ENCODE data around the gene CFAP99. TPM values are rescaled to one million over a fixed set of nuclear protein-coding genes. Genes with fewer than 3 reads are reported as not detected.
A peak's percentile ranks its signal among the peaks of the same experiment; 100 is the strongest.

The CFAP99 gene
- total and polyA plus RNA-seq, 4 experiments from 2014 or later = 0.12 to 0.19 TPM; not detected in 2

DNA sequence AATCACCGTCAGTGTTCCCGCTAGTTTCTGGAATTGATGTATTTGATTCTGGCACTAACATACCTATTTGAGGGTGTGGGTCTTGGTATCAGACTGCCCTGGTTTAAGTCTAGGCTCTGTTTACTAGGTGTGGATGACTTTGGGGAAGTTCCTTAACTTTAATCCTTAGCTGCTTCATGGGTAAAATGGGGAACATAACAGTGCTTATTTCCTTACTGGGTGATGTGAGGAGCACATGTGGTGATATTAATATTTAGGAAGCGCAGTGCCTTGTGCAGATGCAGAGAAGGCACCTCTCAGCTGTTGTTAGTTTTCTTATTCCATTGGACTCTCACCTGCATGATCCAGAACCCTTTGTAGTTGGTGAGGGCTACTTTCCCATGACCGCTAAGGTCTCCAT lies 67.2 kb downstream of the CFAP99 start:
- intact Hi-C loops (cut with micrococcal nuclease) = loop anchor here (1.0 kb wide), 1 partner anchor 17 kb away; the partner anchor contains the start of gene RNF4
- Histone ChIP-seq H3K27ac (ENCODE audit: low read depth, low read length) (peak overlapping the region; percentile 52), H3K4me1 (ENCODE audit: insufficient read depth, low read length) (peaks cover 70% of the 10 kb centered on the region), H3K27me3 (ENCODE audit: insufficient read depth, low read length) (no peaks in the 10 kb centered on the region), H3K9me3 (ENCODE audit: control insufficient read depth in 1 of 2, low read length in 2 of 2) (no peaks in the 10 kb centered on the region), H3K36me3 (ENCODE audit: insufficient read depth, low read length) (peaks cover 20% of the 10 kb centered on the region), H3K4me3 (ENCODE audit: low read length in 2 of 2) (no peak overlapping the region)
- Mint-ChIP-seq H3K4me1 (peaks cover 60 to 88% (median 72%) of the 10 kb centered on the region in 4 donors), H3K27ac (peak overlapping the region in 5 of 7 donors; percentile 55 to 94 (median 60)), H3K9me3 (peaks cover 0 to 2% (median 0%) of the 10 kb centered on the region in 8 donors), H3K4me3 (peak overlapping the region in 6 of 8 donors; percentile 27 to 92 (median 82)), H3K36me3 (peaks cover 10 to 38% of the 10 kb centered on the region in 2 donors), H3K27me3 (no peaks in the 10 kb centered on the region)
- no peak for DNase-seq
- POLR2A ChIA-PET (ENCODE audit: partially characterized antibody) = interaction anchor here (1.2 to 5.9 kb wide), 5 partner anchors 11 to 476 kb away, joined by 3 to 92 read pairs (median 5); partner anchors contain the start of genes FAM193A and RNF4
- CTCF ChIA-PET (ENCODE audit: partially characterized antibody) = interaction anchor here (0.9 kb wide), 1 partner anchor 24 kb away, joined by 3 read pairs; no protein-coding TSS in a partner anchor

DNA sequence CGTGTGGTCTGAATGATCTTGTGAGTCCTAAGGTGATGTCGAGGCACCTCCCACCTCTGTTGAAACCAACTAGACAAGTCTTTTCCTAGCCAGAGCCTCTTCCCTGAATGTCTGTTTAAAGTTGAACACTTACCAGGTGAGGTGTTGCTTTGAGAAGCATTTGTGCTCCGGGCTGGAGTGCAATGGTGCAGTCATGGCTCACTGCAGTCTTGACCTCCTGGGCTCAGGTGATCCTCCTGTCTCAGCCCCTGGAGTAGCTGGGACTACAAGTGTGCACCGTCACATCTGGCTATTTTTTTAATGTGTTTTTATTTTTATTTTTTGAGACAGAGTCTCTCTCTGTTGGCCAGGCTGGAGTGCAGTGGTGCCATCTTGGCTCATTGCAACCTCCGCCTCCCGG lies 68.2 kb downstream of the CFAP99 start:
- Mint-ChIP-seq H3K9me3 (peaks cover 0 to 2% (median 0%) of the 10 kb centered on the region in 8 donors), H3K27me3 (no peaks in the 10 kb centered on the region), H3K4me3 (peak overlapping the region in 4 of 8 donors; percentile 27 to 92 (median 60)), H3K27ac (peak overlapping the region in 6 of 7 donors; percentile 19 to 60 (median 56)), H3K36me3 (peaks cover 12 to 38% of the 10 kb centered on the region in 2 donors), H3K4me1 (peaks cover 50 to 78% (median 63%) of the 10 kb centered on the region in 4 donors)
- ChIA-PET POLR2A (ENCODE audit: partially characterized antibody) (interaction anchor here (1.2 to 1.6 kb wide), 3 partner anchors 10 to 49 kb away, joined by 3 to 6 read pairs (median 5); partner anchors contain the start of genes FAM193A and RNF4), CTCF (ENCODE audit: partially characterized antibody) (interaction anchor here (0.9 kb wide), 1 partner anchor 25 kb away, joined by 3 read pairs; no protein-coding TSS in a partner anchor)
- Histone ChIP-seq H3K27ac (ENCODE audit: low read depth, low read length) (no peak overlapping the region), H3K36me3 (ENCODE audit: insufficient read depth, low read length) (peaks cover 30% of the 10 kb centered on the region), H3K9me3 (ENCODE audit: control insufficient read depth in 1 of 2, low read length in 2 of 2) (no peaks in the 10 kb centered on the region), H3K27me3 (ENCODE audit: insufficient read depth, low read length) (no peaks in the 10 kb centered on the region), H3K4me3 (ENCODE audit: low read length in 2 of 2) (no peak overlapping the region), H3K4me1 (ENCODE audit: insufficient read depth, low read length) (peaks cover 60% of the 10 kb centered on the region)
- no peak for DNase-seq
- intact Hi-C loops (cut with micrococcal nuclease) = no loop called here

DNA sequence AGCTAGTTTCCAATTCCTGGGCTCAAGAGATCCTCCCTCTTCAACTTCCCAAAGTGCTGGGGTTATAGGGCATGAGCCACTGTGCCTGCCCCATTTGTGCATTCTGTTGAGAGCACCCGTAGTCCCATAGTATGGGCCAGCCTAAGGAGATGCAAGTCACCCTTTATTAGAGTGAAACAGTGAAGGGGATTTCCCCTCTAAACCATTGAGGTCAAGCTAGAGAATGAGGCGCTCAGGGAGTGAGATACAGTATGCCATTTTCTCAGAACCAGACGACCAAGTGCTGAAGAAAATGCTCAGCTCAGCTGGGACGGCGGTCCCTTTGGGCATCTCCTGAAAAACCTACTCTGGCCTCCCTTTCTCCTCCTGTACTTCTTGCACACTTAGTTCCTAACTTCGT lies 68.9 kb downstream of the CFAP99 start:
- H3K27ac ChIP-seq (ENCODE audit: low read depth, low read length) = no peak overlapping the region
- H3K36me3 ChIP-seq (ENCODE audit: insufficient read depth, low read length) = peaks cover 36% of the 10 kb centered on the region
- CTCF ChIA-PET (ENCODE audit: partially characterized antibody) = no interaction called here
- no peak for DNase-seq
- no peak overlapping the region for H3K4me3 ChIP-seq (ENCODE audit: low read length in 2 of 2)
- intact Hi-C loops (cut with micrococcal nuclease) = no loop called here
- peak overlapping the region in 3 of 8 donors; percentile 21 to 41 (median 27) for H3K4me3 Mint-ChIP-seq
- no peaks in the 10 kb centered on the region for H3K27me3 Mint-ChIP-seq
- H3K27me3 ChIP-seq (ENCODE audit: insufficient read depth, low read length) = no peaks in the 10 kb centered on the region
- H3K4me1 ChIP-seq (ENCODE audit: insufficient read depth, low read length) = peaks cover 53% of the 10 kb centered on the region
- H3K4me1 Mint-ChIP-seq = peaks cover 44 to 71% (median 57%) of the 10 kb centered on the region in 4 donors
- H3K9me3 Mint-ChIP-seq = peaks cover 0 to 2% (median 0%) of the 10 kb centered on the region in 8 donors
- no peaks in the 10 kb centered on the region for H3K9me3 ChIP-seq (ENCODE audit: control insufficient read depth in 1 of 2, low read length in 2 of 2)
- peak overlapping the region in 6 of 7 donors; percentile 42 to 84 (median 58) for H3K27ac Mint-ChIP-seq
- POLR2A ChIA-PET (ENCODE audit: partially characterized antibody) = interaction anchor here (1.6 kb wide), 1 partner anchor 19 kb away, joined by 6 read pairs; the partner anchor contains the start of gene RNF4
- H3K36me3 Mint-ChIP-seq = peaks cover 17 to 40% of the 10 kb centered on the region in 2 donors

DNA sequence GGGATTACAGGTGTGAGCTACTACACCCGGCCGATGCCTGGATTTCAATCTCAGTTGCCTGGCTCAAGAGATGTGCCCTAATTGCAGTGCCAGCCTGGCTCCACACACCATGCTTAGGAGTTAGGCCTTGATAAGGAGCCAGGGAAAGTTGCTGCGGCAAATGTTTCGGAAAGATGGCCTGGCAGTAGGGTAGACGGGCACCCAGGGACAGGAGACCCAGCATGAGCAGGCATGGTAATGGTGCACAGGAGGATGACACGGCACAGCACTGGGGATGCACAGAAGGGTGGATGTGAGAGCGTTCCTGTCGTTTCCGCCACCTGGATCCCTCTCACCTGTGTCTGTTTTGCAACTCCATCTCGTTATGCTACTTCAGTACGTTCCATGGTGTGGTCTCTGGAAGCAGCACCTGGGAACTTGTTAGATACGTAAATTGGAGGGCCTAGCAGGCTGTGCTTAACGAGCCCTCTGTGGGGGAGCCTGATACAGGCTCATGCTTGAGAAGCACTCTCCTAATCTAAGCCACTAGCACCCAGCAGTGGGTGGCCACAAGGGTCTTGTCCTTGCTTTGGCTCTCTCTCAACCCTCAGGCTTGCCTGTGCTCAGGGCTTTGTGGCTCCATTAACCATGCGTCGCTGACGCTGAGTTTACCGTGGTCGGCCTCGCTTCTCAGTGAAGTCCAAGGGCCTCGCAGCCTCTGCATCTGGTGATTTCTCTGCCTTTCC lies 70.5 kb downstream of the CFAP99 start:
- no peak for DNase-seq
- ChIA-PET POLR2A (ENCODE audit: partially characterized antibody) (interaction anchor here (1.3 kb wide), 1 partner anchor 481 kb away, joined by 3 read pairs; no protein-coding TSS in a partner anchor), CTCF (ENCODE audit: partially characterized antibody) (no interaction called here)
- intact Hi-C loops (cut with micrococcal nuclease) = no loop called here
- Mint-ChIP-seq H3K36me3 (peaks cover 28 to 44% of the 10 kb centered on the region in 2 donors), H3K27ac (peak overlapping the region in 4 of 7 donors; percentile 17 to 83 (median 47)), H3K27me3 (no peaks in the 10 kb centered on the region), H3K9me3 (peaks cover 0 to 2% (median 0%) of the 10 kb centered on the region in 8 donors), H3K4me3 (no peak overlapping the region), H3K4me1 (peaks cover 40 to 59% (median 48%) of the 10 kb centered on the region in 4 donors)
- Histone ChIP-seq H3K4me1 (ENCODE audit: insufficient read depth, low read length) (peaks cover 41% of the 10 kb centered on the region), H3K27me3 (ENCODE audit: insufficient read depth, low read length) (no peaks in the 10 kb centered on the region), H3K9me3 (ENCODE audit: control insufficient read depth in 1 of 2, low read length in 2 of 2) (no peaks in the 10 kb centered on the region), H3K36me3 (ENCODE audit: insufficient read depth, low read length) (peaks cover 45% of the 10 kb centered on the region), H3K27ac (ENCODE audit: low read depth, low read length) (no peak overlapping the region), H3K4me3 (ENCODE audit: low read length in 2 of 2) (no peak overlapping the region)

DNA sequence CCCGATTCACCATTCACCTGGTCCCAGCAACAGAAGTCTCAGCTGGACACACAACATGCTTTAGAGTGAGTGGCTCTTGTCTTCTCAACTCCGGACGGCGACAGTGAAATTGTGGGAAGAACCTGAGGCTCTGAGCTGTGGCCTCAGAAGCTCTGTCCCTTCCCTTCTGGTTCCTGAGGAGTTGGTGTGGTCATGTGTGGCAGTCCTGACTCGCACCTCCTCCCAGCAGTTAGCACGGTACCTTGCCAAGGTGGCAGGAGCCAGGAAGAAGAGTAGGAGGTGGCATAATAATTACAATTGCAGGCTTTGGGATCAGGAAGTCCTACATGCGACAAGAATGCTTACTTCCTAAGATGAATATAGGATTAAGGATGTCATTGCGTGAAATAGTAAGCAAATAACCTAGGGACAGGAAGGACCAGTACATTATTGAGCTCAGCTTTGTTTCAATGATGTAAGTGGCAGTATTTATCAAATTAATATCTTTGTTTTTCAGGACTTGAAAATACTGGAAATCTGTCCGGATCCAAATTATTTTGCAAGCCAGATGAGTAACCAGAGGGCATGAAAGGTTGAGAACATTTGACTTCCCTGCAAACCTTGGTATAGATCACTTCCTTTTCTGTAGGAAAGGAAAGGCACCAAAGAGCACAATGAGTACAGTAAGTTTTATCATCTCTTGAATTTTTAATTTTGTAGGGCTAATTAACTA lies 71.2 kb downstream of the CFAP99 start:
- Mint-ChIP-seq H3K9me3 (peaks cover 0 to 2% (median 0%) of the 10 kb centered on the region in 8 donors), H3K4me1 (peaks cover 34 to 52% (median 41%) of the 10 kb centered on the region in 4 donors), H3K36me3 (peaks cover 28 to 49% of the 10 kb centered on the region in 2 donors), H3K27me3 (no peaks in the 10 kb centered on the region), H3K27ac (peak overlapping the region in 2 of 7 donors; percentile 27 to 49), H3K4me3 (no peak overlapping the region)
- peaks cover 47% of the 10 kb centered on the region for H3K36me3 ChIP-seq (ENCODE audit: insufficient read depth, low read length)
- H3K9me3 ChIP-seq (ENCODE audit: control insufficient read depth in 1 of 2, low read length in 2 of 2) = no peaks in the 10 kb centered on the region
- H3K27me3 ChIP-seq (ENCODE audit: insufficient read depth, low read length) = no peaks in the 10 kb centered on the region
- no peak for DNase-seq
- CTCF ChIA-PET (ENCODE audit: partially characterized antibody) = no interaction called here
- H3K27ac ChIP-seq (ENCODE audit: low read depth, low read length) = no peak overlapping the region
- H3K4me3 ChIP-seq (ENCODE audit: low read length in 2 of 2) = no peak overlapping the region
- POLR2A ChIA-PET (ENCODE audit: partially characterized antibody) = interaction anchor here (1.3 kb wide), 1 partner anchor 482 kb away, joined by 3 read pairs; no protein-coding TSS in a partner anchor
- intact Hi-C loops (cut with micrococcal nuclease) = no loop called here
- H3K4me1 ChIP-seq (ENCODE audit: insufficient read depth, low read length) = peaks cover 33% of the 10 kb centered on the region

DNA sequence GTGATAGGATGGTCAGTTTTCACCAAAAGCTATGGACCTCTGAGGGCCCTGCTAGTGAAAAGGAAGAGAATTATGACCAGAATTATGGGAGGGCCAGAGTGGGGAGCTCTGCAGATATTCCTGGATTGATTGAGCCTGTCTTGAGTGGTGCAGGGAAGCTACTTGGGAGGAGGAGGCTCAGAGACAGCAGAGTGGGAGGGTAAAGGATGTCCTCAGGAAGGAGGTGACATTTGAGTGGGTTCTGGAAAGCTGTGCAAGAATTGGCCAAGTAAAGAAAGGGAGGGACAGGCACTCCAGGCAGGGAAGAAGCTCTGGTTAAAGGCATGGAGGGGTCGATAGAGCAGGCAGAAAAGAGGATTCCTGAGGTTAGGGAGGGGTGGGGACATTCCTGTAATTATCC lies 74.2 kb downstream of the CFAP99 start:
- Mint-ChIP-seq H3K36me3 (peaks cover 36 to 71% of the 10 kb centered on the region in 2 donors), H3K4me1 (peaks cover 11 to 24% (median 18%) of the 10 kb centered on the region in 4 donors), H3K4me3 (no peak overlapping the region), H3K27ac (peak overlapping the region in 6 of 7 donors; percentile 10 to 84 (median 46)), H3K9me3 (peaks cover 0 to 4% (median 0%) of the 10 kb centered on the region in 8 donors), H3K27me3 (no peaks in the 10 kb centered on the region)
- no peak for DNase-seq
- H3K4me1 ChIP-seq (ENCODE audit: insufficient read depth, low read length) = peaks cover 4% of the 10 kb centered on the region
- H3K9me3 ChIP-seq (ENCODE audit: control insufficient read depth in 1 of 2, low read length in 2 of 2) = no peaks in the 10 kb centered on the region
- CTCF ChIA-PET (ENCODE audit: partially characterized antibody) = interaction anchor here (0.7 kb wide), 1 partner anchor 31 kb away, joined by 3 read pairs; no protein-coding TSS in a partner anchor
- H3K36me3 ChIP-seq (ENCODE audit: insufficient read depth, low read length) = peaks cover 67% of the 10 kb centered on the region
- H3K4me3 ChIP-seq (ENCODE audit: low read length in 2 of 2) = no peak overlapping the region
- H3K27ac ChIP-seq (ENCODE audit: low read depth, low read length) = no peak overlapping the region
- intact Hi-C loops (cut with micrococcal nuclease) = no loop called here
- no peaks in the 10 kb centered on the region for H3K27me3 ChIP-seq (ENCODE audit: insufficient read depth, low read length)
- POLR2A ChIA-PET (ENCODE audit: partially characterized antibody) = interaction anchor here (0.6 to 2.1 kb wide), 6 partner anchors 10 to 134 kb away, joined by 3 to 7 read pairs (median 4); partner anchors contain the start of genes CFAP99, RNF4 and ZFYVE28

Measured in CD4-positive, alpha-beta memory T cell (primary cell).